HG03159 (cell line): Measurements from ENCODE around the gene SMPD3.

Source experiments
- ATAC-seq: cut with Tn5 transposase; IDR thresholded peaks from one replicate; pipeline ENCODE4 v1.9.1; 2021; ENCODE audit warnings: mild to moderate bottlenecking, moderate library complexity; ENCODE audit not compliant: unreplicated experiment

SMPD3 gene

DNA sequence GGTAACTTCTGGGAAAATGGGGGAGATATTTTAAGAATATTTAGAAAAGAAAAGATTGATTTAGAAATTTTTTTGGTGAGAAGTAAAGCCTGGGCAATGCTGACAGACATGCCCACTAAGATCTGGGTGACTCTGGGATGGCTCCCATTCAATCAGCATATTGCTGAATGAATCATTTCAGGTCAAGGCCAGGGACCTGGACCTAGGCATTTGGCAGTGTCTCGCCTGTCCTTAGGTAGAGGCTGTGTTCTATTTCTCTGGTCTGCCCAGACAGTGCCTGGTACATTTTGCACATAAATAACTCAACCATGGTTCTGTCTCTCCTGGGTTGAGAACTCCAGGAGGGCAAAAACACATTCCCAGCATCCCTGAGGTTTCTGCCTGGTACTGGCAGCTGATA, 39.9 kb downstream of the SMPD3 start:
- no peak for ATAC-seq

DNA sequence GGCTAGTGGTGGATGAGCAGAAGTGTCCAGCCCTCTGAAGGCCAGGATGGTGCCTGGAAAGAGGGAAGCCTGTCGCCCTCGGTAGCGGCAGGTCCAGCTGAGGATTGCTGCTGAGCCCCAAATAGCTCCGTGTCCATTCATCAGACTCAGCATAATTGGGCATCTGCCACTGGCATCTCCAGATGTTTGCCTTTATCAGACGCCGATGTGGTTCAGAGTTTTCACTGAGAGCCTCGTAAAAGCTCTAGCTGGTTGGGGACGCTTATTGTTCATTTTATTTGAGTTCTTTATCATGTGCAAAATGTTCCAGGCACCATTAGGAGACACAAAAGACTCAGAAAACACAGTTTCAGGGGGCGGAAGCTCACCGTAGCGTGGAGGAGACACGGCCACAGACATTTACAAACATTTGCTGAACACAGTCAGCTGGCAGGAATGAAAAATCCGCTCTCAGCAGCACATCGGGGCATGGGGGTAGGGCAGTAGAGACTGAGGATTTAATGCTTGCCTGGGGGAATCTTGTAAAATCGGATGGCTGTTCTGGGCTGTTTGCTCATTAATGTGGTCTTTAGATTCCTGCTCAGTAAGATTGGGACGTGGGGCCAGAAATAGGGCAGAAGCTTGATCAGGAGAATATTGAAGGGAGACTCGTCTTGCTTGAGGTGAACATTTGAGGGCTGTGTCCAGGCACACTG, 41.7 kb downstream of the SMPD3 start:
- ATAC-seq: no peak

DNA sequence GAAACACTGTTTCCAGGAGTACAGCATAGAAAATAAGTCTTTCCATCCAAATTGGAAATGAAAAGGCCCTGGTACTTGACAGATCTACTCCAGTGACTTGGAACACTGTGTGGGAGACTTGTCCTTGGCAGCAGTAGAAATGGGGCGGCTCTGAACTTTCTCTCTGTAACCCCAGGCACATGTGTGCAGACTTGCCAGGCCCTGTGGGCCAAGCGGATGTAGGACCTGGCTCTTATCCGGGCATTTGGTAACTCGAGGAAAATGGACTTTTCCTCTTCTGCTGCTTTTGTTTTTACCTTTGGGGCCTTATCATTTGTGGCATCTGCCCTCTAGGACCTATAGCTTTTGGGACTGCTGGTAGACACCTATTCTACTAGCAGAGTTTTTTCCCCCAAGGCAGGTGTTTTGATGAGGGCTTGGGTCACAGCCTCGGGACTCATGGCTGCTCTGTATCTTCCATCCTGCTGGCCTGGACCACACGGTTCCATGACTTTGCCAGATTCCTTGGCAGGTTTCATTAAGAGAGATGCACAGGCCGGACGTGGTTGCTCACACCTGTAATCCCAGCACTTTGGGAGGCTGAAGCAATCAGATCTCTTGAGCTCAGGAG, 43.5 kb downstream of the SMPD3 start:
- ATAC-seq: no peak

DNA sequence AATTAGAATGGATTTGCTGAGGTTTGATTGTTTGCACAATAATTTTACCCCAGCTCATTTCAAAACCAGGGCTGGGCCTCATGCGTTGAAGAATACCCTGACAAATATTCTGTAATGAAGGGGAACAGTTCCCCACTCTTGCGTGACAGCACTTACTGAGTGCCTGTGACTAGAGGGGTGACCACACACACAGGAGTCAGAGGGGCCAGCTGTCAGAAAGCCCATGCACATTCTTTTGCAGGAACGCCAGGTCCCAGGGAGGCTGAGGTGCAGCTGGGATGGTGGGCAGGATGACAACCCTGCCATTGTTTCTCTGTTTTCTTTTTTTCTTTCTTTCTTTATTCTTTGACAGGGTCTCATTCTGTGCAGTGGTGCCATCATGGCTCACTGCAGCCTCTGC, 44.6 kb downstream of the SMPD3 start:
- ATAC-seq: no peak

DNA sequence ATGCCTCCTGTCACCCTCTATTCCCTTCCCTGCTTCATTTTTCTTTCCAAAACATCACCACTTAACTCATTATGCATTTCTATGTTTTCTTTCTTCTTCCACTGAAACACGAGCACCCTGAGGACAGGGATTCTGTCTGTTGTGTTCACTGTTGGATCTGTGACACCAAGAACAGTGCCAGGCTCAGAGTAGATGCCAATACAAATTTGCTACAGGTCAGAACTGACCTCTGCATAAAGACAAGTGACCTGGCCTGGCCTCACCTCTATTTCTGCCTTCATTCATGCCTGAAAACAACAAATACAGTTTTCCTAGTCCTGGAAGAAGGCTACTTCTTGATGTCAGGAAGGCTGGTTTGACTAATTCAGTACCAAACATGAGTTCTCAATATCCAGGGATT, 45.1 kb downstream of the SMPD3 start:
- no peak for ATAC-seq

DNA sequence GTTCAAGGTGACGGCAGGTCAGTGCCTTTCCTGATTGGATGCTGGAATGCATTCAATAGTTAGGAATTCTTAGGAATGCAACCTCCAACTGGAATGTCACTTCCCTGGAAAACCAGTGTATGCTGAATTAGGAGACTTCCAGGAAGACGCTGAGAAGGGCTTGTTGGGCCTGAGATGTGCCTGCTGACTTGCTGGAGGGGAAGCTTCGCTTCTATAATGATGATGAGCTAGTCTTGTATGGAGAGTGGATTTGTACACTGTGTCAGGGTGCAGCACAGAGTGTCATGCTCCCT, 45.6 kb downstream of the SMPD3 start:
- ATAC-seq: no peak

DNA sequence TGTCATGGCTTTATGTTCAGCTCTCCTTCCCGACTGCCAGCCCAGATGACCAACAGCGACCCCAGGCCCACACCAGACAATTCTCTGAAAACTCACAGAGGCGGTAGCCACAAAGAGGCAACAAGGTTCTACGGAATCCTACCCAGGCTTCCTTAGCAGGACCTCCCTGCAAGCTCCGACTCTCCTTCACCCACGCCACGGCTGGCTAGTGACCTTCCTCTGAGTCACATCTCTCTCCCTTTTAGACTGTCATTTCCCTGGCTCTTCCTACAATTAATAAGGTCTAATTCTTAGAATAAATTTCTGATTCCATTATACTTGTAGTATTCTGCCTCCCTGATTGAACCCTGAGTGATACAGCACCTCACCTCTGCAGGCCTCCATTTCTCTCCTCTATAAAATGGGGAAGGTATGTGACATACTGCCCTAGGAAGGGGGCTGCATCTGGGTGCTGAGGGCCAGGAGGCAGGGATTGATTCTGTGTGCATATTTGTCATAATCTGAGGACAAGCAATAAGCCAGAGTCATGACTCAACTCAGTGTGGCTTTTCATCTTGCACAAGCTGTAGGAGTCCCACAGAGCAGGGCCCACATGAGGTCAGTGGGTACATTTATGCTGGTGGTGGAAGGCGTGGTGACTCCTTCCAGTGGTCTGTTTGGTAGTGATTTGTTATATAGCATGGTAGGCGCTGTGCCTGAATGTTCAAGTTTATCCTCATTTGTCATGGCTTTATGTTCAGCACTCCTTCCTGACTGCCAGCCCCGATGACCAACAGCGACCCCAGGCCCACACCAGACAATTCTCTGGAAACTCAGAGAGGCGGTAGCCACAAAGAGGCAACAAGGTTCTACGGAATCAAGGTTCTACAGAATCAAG, 46.2 kb downstream of the SMPD3 start:
- no peak for ATAC-seq

DNA sequence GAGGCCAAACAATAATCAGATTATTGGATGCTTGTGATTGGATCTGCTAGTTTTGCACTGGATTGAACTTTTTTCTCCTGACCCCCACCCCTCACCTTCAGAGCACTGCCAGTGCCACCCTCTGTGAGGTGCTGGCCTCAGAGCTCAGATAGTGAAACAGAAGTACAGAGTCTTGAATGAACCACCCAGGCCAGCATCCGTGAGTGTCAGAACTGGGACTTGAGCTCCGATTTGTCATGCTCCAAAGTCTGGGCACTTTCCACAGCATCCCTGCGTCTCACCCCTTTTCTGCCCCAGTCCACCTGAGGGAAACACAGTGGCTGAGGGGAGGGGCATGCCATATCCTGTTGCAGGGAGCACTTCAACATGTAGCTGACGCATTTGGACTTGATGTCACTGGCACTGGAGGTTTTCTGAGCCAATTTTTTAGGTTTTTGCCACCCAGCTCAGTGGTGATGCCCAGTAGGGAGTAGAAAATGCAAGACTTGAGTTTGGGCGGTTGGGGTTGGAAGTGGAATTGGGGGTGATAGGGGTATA, 47.3 kb downstream of the SMPD3 start:
- ATAC-seq: no peak

DNA sequence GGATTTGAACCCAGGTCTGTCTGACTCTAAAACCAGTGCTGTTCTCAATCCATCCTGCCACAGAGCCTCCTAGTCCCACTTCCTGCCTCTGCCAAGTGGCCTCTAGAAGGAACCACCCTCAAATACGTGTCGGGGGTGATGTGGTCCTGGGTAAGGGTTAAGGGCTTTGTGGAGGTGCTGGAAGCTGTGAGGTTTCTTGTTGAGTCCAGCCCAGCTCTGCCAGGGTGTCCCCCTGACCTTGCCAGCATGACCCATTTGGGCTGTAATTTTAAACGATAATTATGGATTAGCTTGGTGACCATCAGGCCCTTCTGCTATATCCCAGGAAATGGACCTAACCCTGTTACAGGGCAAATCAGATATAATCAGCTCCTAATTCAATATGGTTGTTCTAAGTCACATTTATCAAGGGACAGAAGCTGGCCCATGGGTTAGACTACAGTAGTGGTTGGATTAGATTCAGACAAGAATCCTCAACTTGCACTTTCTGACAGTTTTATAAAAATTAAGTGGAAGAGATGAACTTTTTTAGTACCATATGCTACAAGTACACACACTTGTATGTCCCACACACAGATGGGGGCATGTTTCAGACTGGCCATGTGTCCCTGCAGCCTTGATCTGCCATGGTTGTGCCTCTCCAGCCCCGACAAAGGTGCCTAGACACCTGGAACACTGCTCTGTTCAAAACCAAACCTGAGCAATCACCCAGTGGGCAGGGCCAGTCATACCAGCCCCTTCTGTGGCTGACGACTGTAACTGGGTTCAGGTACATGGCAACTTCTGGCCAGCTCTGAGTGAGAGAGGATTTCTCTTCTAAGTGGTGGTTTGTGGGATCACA, 48.0 kb downstream of the SMPD3 start:
- no peak for ATAC-seq

DNA sequence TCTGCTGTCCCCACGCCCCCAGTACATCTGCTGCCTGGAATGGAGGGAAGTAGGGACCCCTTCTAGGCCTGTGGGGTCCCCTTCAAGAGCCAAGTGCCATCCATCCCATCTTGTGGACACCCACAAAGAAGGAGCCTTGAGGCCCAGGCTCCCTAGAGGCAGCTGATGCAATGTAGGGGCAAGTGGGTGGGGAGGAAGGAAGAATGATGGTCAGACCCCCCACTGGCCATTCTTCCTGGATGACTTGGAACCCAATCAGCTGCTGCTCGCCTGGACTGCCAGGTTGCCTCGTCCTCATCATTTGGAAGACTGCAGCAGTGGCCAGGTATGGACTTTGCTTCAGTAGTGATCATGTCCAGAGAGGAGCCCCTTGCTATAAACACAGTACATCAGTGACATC, 48.9 kb downstream of the SMPD3 start:
- ATAC-seq: no peak

DNA sequence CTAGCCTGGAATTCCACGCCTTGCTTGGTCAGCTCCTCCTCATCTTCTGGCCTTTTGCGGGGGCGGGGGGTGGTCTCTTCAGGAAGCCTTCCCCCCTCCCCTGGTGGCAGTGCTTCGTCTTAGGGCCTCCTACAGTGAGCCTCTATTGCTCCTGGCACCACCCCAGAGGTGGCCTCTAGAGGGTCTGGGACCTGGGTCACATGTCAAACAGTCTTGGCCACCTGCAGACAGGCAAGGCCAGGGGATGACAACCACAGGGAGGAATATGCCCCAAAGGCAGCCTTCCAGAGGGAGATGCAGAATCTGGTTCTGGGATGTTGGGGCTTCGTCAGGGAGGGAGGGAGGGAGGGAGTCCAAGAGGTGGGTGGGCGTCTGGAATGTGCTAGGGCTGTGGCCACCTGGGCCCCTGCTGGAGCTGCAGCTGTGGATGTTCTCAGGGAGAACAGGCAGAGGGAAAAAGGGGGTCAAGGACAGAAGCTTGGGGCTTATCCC, 50.6 kb downstream of the SMPD3 start:
- ATAC-seq: no peak

DNA sequence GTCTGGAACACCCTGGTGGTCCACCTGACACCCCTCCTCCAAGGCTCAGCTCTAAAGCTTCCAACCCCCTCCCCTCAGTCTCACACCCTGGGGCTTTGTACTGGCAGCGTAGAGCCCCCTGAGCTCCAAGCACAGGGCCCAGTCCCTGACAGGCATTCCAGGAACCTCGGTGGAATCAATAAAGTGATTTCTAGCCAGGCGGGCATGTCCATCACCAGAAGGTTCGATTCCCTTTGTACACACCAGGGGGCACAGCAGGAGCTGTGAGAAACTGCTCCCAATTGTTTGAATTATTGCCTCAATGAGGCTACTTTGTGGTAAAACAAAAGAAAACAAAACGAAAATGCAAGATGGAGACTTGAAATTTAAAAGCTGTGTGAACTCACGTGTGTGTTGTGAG, 51.8 kb downstream of the SMPD3 start:
- no peak for ATAC-seq

DNA sequence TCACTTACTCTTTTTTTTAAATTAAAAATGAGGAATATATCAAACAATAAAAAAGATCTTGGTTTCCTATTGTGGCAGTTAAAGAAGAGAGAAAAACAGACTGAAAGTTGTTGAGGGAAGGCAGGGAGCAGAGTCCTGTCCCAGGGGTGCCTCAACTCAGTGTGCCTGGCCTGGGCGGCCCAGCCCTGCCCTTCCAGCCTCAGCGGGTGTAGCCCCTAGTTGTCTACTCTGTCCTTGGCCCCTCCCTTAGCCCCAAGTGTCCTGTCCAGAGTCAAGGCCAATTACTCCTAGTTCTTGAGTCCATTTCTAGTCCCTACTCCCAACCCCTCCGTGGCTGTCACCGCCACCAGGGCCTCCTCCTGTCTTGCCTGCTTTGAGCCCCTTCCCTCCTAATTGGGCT, 52.5 kb downstream of the SMPD3 start:
- no peak for ATAC-seq

DNA sequence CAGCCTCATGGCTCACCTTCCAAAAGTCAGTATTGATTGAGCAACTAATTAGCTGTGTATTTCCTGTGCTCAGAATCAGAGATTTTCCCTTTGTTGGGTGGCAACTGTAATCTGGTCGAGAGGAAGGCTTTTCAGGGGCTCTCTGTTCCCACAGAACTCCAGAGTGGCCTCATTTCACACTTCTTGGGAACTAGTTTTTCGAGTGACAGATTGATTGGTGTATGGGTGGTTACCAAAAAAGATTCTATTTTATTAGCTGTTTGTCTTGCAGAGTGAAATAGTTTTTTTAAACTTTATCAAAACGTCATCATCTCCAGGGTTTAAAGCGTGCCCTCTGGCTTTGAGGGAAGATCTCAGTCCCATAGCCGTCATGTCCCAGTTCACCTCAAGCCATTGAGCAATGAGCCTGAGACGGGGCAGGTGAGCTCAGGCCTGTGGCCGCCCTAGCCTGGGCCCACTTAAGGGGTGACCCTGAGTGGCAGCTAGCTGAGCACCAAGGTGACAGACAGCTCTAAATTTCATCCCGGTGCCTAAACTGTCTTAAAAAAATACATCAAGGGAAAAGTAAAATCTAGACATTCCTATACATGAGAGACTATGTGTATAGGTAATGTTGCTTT, 53.0 kb downstream of the SMPD3 start:
- ATAC-seq: no peak

DNA sequence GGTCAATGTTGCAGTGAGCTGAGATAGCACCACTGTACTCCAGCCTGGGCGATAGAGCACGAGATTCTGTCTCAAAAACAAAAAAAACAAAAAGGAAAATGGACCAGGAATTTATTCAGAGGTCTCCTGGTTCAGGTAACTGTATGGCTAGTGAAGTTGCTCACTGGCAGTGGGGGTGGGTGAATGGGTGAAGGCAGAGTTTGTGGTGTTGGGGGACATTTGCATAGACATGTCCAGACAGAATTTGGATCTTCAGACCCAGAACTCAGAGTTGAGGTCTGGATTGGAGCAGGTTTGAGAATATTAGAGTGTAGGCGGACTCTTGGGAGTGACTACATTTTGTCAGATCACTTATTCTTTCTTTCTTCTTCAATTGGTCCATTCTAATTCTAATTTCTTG, 55.0 kb downstream of the SMPD3 start:
- ATAC-seq: no peak

DNA sequence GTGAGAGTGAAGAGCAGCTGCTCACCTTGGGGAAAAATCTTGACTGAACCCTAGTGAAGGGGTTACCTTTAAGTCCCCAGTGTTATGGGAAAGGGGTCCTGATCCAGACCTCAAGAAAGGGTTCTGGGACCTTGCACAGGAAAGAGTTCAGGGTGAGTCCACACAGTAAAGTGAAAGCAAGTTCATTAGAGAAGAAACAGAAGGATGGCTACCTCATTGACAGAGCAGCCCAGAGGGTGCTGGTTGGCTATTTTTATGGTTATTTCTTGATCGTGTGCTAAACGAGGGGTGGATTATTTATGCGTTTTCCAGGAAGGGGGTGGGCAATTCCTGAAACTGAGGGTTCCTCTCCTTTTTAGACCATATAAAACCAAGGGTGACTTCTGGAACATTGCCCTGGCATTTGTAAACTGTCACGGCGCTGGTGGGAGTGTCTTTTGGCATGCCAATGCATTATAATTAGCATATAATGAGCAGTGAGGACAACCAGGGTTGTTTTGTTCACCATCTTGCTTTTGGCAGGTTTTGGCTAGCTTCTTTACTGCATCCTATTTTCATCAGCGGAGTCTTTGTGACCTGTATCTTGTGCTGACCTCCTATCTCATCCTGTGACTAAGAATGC, 58.4 kb downstream of the SMPD3 start:
- ATAC-seq: no peak

DNA sequence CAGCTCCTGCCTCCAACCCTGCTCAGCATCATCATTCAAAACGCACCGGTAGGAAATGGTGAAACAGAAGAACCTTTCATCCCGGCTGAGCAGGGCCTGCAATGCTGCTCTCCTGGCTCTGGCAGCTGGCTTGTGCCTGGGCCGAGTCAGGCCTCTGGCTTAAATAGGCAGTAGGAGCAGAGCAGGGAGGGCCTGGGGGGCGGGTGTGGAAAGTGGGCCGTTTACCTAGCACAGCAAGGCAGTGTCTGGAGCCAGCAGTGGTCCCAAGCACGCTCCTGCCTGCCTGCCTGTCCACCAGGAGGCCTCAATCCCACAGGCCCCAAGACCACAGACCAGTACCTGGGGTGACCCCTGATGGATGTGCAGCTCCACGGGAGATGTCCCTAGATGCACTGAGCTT, 59.3 kb downstream of the SMPD3 start:
- no peak for ATAC-seq

DNA sequence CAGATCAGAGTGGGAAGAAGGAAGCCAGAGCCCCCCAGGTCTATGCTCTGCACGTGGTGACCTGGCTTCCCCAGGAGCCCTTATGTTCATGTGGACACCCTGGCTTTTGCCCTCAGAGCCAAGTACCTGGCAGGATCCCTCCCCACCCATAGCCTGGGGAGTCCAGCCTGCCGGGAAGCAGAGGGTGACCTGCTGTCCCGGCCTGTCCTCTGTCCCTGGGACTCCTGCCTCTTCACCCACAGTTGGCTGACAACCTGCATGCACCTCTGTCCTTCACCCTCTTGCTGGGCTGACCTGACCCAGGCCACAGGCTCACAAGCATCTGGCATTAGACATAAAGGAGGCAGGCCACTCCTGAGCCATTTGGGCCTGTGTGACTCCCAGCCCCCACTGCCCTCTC, 60.2 kb downstream of the SMPD3 start:
- ATAC-seq: no peak

DNA sequence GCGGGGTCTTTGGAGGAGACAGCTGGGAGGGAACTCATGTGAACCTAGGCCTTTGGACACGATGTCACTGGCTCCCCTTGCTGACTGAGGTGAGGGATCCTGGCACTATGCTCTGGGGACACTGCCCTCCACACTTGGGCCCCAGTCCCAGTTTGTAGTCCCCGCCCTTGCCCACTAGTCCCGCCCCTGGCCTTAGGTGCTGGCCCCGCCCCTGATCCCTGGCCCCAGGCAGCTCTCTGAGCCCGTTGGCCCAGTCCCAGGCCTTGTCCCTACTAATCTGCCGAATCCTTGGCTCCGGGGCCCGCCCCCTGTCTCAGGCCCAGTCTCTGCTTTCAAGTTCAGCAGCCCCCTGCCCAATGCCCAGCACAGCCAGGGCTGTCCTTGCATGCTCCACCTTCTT, 61.0 kb downstream of the SMPD3 start:
- no peak for ATAC-seq

DNA sequence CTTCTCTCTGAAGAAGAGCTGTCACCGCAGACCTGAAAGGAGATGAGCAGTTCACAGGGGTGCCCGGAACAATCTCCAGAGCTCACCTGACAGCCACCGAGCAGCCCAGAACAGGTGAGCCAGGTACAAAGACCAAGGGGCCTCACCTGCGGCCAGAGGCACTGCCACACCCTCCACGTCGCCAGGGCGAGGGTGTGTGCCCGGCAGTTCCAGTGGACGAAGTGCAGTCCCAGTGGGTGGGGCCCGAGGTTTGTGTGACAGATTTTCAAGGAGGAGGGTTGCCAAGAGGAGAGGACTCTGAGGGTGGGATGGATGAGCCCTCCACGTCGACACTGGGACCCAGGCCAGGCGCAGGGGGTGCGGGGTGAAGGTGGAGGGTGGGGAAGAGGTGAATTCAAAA, 61.7 kb downstream of the SMPD3 start:
- ATAC-seq: no peak
